ENCODE data around the gene TLK2.
"Not testable (repeated sequence)": the region's sequence is repeated elsewhere in the genome, so short reads cannot be mapped to it uniquely, and the experiment has no call there.

Gene TLK2

DNA sequence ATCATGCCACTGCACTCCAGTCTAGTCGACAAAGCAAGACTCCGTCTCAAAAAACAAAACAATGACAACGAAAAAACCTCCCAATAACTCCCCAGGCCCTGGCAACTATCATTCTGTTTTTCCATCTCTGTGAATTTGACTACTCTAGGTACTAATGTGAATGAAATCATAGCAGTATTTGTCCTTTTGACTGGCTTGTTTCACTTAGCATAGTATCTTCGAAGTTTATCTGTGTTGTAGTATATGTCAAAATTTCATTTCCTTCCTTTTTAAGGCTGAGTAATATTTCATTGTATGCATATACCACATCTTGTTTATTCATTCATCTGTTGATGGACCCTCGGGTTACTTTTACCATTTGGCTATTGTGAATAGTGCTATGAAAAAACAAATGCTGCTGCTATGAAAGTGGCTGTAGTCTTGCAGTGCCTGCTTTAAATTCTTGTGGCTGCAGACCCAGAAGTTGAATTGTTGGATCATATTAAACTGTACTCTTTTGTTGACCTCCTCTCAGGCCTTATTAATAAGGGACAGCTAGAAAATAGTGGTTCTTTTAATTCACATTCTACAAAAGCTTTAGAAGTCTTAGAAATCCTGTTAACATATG, 14.5 kb downstream of the TLK2 start:
- not testable (repeated sequence) for DNase-seq

DNA sequence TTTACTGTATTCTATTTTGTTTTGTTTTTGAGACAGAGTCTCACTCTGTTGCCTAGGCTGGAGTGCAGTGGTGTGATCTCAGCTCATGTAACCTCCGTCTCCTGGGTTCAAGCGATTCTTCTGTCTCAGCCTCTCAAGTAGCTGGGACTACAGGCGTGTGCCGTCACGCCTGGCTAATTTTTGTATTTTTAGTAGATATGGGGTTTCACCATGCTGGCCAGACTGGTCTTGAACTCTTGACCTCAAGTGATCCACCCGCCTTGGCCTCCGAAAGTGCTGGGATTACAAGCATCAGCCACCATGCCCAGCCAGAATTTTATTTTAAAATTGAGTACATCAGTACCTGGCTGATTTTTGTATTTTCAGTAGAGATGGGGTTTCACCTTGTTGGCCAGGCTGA, 15.4 kb downstream of the TLK2 start:
- DNase-seq = not testable (repeated sequence)

DNA sequence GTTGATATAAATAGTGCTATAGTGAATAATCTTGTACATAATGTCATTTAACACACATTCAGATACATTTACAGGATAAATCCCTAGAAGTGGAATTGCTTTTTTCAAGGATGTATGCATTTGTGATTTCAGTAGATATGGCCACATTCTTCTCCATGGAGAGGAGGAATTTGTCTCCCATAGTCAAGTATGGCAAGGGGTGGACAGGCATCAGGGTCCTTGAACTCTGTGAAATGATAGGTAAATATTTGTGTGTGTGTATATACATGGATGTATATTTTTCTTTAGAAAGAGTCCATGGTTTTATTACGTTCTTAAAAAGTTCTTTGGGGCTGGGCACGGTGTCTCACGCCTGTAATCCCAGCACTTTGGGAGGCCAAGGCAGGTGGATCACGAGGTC, 17.7 kb downstream of the TLK2 start:
- DNase-seq = not testable (repeated sequence)

DNA sequence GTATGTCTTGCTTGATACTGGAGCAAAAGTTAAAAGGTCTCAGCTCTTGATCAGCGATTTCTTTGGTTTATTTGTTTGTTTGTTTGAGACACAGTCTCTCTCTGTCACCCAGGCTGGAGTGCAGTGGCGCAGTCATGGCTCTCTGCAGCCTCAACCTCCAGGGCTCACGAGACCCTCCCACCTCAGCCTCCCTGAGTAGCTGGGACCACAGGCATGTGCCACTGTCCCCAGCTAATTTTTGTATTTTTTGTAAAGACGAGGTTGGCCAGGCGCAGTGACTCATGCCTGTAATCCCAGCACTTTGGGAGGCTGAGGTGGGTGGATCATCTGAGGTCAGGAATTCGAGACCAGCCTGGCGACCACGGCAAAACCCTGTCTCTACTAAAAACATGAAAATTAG, 20.2 kb downstream of the TLK2 start:
- not testable (repeated sequence) for DNase-seq

DNA sequence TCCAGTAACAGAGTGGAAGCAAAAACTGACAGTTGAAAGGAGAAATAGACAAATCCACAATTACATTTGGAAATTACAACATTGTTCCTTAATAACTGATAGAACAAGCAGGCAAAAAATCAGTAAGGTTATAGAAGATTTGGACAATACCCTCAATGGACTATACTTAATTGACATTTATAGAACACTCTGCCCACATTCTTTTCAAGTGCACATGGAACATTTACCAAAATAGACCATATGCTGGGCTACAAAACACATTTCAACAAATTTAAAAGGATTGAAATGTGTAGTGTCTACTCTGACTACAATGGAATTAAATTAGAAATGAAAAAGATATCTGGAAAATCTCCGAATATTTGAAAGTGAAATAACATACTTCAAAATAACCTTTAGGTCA, 21.8 kb downstream of the TLK2 start:
- DNase-seq = not testable (repeated sequence)

DNA sequence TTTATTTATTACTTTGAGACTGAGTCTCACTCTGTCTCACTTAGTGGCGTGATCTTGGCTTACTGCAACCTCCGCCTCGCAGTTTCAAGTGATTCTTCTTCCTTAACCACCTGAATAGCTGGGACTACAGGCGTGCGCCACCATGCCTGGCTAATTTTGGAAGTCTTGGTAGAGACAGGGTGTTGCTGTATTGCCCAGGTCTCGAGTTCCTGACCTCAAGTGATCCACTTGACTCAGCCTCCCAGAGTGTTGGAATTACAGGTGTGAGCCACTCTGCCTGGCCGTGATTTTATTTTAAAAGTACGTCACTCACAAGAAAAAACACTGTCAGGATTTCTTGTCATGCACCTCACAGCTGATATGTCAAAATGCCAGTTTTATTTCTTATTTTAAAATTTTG, 26.2 kb downstream of the TLK2 start:
- not testable (repeated sequence) for DNase-seq

DNA sequence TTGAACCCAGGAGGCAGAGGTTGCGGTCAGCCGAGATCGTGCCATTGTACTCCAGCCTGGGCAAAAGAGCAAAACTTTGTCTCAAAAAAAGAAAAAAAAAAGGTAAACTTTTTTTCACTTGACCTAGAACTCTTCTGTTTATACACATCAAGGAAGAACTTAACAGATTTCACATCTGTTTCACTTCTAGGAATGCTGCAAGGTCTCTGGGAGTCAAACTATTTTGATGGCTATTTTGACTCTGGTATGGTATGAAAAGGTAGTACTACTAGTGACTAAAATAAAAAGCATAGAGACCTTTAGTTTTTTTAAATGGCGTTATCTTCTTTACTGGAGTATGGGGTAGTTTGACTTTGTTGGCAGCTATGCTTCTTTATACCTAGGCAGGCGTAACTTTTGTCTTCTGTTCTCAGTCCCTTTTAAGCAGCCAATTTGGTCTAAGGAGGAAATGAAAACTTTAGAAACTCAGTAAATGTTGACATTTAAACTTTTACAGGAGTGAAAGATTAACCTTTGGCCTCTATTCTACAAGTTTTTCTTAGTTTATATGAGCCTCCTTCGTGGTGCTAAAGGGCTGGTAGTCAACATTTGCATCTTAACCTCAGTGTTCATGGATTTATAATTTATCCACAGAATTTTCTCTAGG, 28.7 kb downstream of the TLK2 start:
- not testable (repeated sequence) for DNase-seq

DNA sequence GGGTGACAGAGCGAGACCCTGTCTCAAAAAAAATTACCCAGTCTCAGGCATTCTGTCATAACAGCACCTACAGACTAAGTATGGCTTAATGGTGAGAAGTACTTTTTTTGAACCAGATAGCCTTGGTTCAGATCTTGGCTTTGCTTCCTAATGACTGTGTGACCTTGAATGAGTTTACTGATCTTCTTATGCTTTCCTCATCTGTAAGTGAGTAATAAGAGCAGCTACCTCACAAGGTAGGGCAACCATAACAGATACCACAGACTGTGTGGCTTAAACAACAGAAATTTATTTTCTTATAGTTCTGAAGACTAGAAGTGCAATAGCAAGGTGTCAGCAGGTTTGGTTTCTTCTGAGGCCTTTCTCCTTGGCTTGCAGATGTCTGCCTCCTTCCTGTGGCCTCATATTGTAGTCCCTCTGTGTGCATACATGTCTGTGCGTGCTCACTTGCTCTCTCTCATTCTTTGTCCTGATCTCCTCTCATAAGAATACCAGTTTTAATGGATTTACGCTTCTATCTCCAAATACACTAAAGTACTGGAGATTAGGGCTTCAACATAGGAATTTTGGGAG, 31.7 kb downstream of the TLK2 start:
- DNase-seq = not testable (repeated sequence)

DNA sequence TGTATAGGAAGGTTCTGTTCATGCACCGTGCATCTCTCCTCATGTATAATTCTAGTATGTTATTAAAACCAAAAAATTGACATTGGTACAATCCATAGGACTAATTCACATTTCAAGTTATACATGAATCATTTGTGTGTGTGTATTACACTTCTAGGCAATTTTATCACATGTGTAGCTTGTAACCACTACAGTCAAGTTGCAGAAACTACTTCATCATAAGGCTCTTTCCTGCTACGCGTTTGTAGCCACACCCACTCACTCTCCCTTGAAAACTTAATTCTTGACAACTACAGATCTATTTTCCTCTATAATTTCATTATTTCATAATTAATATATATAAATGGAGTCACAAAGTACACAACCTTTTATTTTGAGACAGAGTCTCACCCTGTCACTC, 32.4 kb downstream of the TLK2 start:
- not testable (repeated sequence) for DNase-seq

DNA sequence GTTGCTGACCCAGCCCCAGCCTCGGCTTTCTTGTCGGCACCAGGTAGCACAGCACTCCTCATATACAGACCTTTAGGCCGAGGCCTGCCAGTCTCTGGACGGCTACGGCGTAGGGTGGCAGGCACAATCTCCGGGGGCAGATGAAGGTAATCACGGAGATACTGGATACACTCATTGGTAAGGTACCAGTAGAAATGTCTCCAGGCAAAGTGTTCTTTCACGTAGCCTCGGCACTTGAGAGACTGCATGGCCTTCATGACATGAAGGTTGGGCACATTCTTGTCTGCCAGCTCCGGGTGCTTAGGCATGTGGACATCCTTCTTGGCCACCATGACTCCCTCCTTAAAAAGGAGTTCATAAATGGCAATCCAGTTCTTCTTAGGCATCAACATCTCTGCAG, 37.8 kb downstream of the TLK2 start:
- DNase-seq = not testable (repeated sequence)

DNA sequence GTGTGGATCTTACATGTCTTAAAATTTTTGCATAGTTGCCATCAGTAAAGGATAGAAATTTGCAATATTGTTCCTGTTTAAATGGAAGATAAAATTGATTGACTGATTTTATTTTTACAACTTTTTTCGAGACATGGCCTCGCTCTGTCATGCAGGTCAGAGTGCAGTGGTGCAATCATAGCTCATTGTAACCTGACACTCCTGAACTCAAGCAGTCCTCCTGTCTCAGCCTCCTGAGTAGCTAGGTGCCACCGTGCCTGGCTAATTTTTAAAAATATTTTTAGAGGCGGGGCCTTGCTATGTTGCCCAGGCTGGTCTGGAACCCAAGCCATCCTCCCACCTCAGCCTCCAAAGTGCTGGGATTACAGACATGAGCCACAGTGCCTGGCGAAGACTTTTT, 42.7 kb downstream of the TLK2 start:
- not testable (repeated sequence) for DNase-seq

DNA sequence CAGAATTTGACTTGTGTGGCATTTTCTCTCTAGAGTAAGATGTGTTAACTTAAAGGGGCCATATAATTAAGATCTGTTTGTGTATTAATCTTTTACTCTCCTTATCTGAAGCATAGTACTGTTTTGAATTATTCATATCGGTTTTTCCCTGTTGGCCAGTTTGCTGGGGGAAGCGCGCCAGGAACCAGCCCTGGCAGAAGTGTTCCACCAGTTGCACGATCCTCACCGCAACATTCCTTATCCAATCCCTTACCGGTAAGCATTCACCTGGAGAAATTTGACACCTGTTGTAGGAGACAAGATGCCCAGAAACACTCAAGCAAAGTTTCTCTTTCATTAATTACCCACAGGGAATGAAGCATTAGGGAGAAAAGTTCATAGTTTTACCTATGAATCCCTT, 45.5 kb downstream of the TLK2 start:
- not testable (repeated sequence) for DNase-seq

DNA sequence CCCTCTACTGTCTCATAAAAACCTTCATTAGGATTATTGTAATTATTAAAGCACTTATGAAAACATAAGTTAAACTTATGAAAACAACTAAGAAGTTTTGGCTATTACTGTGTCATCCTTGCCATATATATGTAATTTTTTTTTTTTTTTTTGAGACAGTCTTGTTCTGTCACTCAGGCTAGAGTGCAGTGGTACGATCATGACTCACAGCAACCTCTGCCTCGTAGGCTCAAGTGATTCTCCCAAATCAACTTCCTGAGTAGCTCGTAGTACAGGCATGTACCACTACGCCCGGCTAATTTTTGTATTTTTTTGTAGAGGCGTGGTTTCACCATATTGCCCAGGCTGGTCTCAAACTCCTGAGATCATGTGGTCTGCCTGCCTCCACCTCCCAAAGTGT, 46.7 kb downstream of the TLK2 start:
- DNase-seq = not testable (repeated sequence)

DNA sequence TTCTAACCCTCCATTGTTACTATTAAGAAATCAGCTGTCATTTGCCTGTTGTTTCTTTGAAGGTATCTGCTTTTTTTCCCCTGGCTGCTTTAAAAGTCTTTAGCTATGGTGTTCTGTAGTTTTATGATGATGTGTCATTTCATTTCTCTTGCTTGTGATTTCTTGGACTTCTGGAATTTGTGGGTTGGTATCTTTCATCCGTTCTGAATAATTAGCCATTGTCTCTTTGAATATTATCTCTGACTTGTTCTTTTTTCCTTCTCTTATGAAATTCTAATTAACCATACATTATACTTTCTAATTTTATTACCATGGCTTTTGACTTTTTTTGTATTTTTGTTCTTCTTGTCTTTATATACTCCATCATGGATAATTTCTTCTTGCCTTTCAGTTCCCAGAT, 52.3 kb downstream of the TLK2 start:
- DNase-seq = not testable (repeated sequence)

DNA sequence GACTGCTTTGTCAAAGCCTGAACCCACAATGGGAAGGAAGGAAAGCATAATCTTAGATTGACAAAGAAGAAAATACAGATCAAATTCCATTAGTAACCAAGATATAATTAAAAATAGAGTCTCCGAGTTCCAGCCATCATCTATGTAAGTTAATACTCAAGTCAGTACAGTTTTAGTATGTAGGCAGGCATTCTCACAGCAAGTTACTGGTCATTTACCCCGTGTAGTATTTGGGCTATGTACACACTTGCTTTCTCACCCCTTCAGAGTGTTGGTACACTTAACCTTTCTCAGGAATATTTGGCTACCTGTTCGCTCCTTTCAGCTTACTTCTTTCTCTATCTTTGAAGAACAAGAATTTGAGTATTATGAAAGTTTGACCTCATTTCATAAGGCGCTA, 57.9 kb downstream of the TLK2 start:
- not testable (repeated sequence) for DNase-seq

DNA sequence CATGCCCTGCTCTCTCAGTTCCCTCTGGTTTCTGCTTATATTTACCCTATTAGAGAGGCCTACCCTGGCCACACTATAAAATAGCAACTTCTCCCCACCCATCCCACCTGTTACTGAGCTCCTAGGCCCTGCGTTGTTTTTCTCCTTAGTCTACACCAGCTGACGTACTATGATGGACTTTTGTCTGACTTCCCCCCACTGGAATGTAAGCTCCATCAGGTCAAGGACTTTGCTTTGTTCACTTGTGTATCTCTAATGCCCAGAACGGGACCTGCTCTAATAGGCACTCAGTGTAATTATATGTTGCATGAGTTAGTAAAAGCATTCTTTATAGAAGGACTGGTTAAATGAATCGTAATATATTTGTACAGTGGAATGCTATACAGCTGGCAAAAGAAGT, 62.4 kb downstream of the TLK2 start:
- DNase-seq = not testable (repeated sequence)

DNA sequence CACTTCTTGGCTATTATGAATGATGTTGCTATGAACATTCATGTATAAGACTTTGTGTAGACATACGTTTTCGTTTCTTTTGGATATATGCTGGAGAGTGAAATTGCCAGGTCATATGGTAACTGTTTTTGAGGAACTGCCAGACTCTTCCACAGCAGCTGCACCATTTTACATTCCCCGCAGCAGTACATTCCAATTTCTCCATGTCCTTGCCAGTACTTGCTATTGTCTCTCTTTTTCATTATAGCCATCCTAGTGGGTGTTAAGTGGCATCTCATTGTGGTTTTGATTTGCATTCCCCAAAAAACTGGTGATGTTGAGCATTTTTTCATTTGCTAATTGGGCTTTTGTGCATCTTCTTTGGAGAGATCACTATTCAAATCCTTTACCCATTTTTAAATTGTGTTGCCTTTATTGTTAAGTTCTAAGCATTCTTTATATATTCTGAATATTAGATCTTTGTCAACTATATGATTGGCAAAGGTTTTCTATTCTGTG, 64.7 kb downstream of the TLK2 start:
- not testable (repeated sequence) for DNase-seq

DNA sequence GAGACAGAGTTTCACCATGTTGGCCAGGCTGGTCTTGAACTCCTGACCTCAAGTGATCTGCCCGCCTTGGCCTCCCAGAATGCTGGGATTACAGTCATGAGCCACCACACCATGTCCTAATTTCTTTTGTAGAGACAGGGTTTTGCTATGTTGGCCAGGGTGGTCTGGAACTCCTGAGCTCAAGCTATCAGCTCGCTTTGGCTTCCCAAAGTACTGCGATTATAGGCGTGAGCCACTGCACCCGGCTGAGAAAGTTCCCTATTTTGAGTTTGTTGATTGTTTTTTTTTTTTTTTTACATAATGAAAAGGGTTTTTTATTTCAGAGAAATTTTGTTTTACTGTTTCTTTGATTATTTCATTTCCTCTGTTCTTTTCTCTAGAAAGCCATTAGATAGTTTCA, 67.4 kb downstream of the TLK2 start:
- not testable (repeated sequence) for DNase-seq

DNA sequence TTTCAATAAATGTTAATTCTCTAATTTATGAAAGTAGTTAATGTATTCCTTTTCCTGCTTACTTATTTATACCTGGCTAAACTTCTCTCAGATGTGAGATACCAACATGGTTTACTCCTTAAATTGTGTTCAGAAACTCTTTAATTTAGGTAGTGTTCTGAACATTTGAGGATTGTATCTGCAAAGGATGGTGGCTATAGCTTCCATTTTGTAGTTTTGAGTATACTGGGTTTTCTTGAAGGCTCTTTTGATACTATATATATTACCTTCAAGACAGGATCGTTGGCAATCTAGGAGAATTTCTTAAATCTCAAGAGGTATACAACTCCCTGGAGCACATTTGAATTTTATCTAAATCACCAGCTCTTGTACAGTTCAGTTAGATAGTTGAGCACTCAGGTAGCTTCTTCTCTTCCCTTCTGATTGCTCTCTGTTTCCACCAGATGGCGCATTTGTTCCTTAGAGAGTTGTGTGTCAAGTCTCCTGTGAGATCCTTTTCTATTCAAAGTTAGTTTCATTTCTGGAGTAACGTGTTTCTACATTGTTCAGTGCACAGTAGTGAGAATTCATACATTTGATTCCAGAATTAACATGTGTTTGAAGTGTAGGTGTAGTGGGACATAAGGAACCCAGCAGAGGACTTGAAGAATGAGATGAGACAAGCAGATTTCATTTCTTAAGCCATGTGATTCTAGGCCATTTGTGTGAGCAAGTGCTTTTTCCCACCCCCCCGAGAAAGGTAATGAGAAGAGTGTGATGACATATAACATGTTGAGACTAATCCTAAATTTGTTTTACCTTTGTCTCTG, 74.4 kb downstream of the TLK2 start:
- DNase-seq = peak; percentile 15

DNA sequence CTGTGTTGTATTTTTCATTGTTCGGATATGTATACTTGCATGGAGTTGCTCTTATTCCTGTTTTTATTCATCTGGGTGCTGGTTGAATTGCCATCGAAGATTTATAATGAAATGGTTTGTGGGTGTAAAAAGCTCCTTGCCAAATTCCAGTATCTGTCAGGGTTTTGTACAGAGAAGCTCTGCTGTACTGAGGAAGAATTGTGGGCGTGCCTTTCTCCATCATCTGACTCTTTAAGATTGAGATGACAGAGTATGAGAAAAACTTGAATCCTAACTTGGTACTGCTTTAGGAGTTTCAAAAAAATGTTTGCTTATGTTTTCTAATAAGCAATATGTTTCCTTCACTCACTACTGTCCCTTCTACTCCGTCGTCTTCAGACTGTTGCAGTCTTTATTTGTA, 78.9 kb downstream of the TLK2 start:
- DNase-seq = not testable (repeated sequence)

DNA sequence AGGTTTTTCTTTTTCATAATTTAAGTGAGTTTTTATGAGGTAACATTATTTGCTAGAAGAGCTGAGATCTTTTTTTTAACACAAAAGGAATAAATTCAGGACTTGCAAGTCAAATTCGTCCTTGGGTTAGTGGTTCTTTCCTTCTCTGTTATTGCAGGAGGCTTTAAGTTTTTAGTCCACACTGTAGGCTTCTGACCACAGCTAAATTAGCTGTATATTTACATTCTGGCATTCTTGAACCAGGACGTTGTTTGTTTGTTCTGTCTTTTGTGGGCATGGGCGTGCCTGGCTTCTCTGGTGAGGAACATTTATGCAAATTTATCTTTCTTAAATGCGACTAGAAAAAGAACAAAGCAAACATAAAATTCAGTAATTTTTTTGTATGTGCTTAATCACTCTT, 80.3 kb downstream of the TLK2 start:
- not testable (repeated sequence) for DNase-seq

DNA sequence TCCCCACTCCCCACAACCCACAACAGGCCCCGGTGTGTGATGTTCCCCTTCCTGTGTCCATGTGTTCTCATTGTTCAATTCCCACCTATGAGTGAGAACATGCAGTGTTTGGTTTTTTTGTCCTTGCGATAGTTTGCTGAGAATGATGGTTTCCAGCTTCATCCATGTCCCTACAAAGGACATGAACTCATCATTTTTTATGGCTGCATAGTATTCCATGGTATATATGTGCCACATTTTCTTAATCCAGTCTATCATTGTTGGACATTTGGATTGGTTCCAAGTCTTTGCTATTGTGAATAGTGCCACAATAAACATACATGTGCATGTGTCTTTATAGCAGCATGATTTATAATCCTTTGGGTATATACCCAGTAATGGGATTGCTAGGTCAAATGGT, 82.3 kb downstream of the TLK2 start:
- DNase-seq = not testable (repeated sequence)

DNA sequence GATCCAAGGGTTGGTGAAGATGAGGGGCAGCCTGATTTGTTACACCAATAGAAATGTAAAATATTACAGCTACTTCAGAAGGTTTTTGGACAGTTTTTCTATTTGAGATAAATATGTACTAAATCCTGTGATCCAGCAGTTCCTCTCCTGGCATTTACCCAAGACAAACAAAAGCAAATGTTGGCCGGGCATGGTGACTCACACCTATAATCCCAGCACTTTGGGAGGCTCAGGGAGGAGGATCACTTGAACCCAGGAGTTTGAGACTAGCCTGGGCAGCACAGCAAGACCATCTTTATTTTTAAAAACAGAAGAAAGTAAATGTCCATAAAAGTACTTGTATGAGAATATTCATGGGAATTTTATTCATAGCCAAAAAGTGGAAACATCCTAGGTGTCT, 84.0 kb downstream of the TLK2 start:
- DNase-seq = no peak
